Measurements from ENCODE around the gene CCDC57. TPM values are rescaled to one million over a fixed set of nuclear protein-coding genes. Genes with fewer than 3 reads are reported as not detected.
A peak's percentile ranks its signal among the peaks of the same experiment; 100 is the strongest.

The CCDC57 gene
- total RNA-seq, 1 donor from 2014 or later, result 79.0 TPM

- Mint-ChIP-seq H3K4me1 (ENCODE audit: low read depth) (peaks cover 1% of the 10 kb centered on the region), H3K27ac (no peak overlapping the region), H3K27me3 (no peaks in the 10 kb centered on the region), H3K9me3 (ENCODE audit: low read depth) (no peaks in the 10 kb centered on the region), H3K4me3 (ENCODE audit: low read depth) (peak overlapping the region; percentile 65), H3K36me3 (ENCODE audit: insufficient read depth) (peaks cover 2% of the 10 kb centered on the region)
- DNase-seq (ENCODE audit: low spot score, unreplicated experiment), result no peak
- TF ChIP-seq CTCF (IDR thresholded peaks at IDR 0.05; ENCODE audit: unreplicated experiment), result no peak
Measured at GRCh38 chr17:82063424-82064415, 148.9 kb downstream of the CCDC57 start.

- Mint-ChIP-seq H3K27ac (no peak overlapping the region), H3K36me3 (ENCODE audit: insufficient read depth) (peaks cover 2% of the 10 kb centered on the region)
- no peak for TF ChIP-seq CTCF (IDR thresholded peaks at IDR 0.05; ENCODE audit: unreplicated experiment)
Measured at GRCh38 chr17:82062984-82063368, 149.7 kb downstream of the CCDC57 start.

GRCh38 chr17:82062076-82062983 is 150.3 kb downstream of the CCDC57 start:
- peaks cover 1% of the 10 kb centered on the region for H3K4me1 Mint-ChIP-seq (ENCODE audit: low read depth)
- H3K9me3 Mint-ChIP-seq (ENCODE audit: low read depth), result no peaks in the 10 kb centered on the region
- no peak for DNase-seq (ENCODE audit: low spot score, unreplicated experiment)
- H3K27ac Mint-ChIP-seq, result no peak overlapping the region
- H3K36me3 Mint-ChIP-seq (ENCODE audit: insufficient read depth), result peaks cover 2% of the 10 kb centered on the region
- H3K27me3 Mint-ChIP-seq, result no peaks in the 10 kb centered on the region
- no peak overlapping the region for H3K4me3 Mint-ChIP-seq (ENCODE audit: low read depth)
- no peak for TF ChIP-seq CTCF (IDR thresholded peaks at IDR 0.05; ENCODE audit: unreplicated experiment)

More at GRCh38 chr17:82062984-82063368, 149.7 kb downstream of the CCDC57 start:
- no peaks in the 10 kb centered on the region for H3K9me3 Mint-ChIP-seq (ENCODE audit: low read depth)
- DNase-seq (ENCODE audit: low spot score, unreplicated experiment), result no peak
- no peak overlapping the region for H3K4me3 Mint-ChIP-seq (ENCODE audit: low read depth)
- H3K4me1 Mint-ChIP-seq (ENCODE audit: low read depth), result peaks cover 1% of the 10 kb centered on the region
- H3K27me3 Mint-ChIP-seq, result no peaks in the 10 kb centered on the region

GRCh38 chr17:82061047-82061925 is 151.4 kb downstream of the CCDC57 start:
- no peak overlapping the region for H3K4me3 Mint-ChIP-seq (ENCODE audit: low read depth)
- H3K27ac Mint-ChIP-seq, result no peak overlapping the region
- H3K36me3 Mint-ChIP-seq (ENCODE audit: insufficient read depth), result peaks cover 2% of the 10 kb centered on the region
- no peak for DNase-seq (ENCODE audit: low spot score, unreplicated experiment)
- H3K4me1 Mint-ChIP-seq (ENCODE audit: low read depth), result peaks cover 1% of the 10 kb centered on the region
- H3K27me3 Mint-ChIP-seq, result no peaks in the 10 kb centered on the region
- no peak for TF ChIP-seq CTCF (IDR thresholded peaks at IDR 0.05; ENCODE audit: unreplicated experiment)
- H3K9me3 Mint-ChIP-seq (ENCODE audit: low read depth), result no peaks in the 10 kb centered on the region

Measured in progenitor cell of endocrine pancreas (in vitro differentiated cells).